T-helper 1 cell treated with Interleukin-12 subunit alpha and Interleukin-12 subunit beta and Interleukin-4 antibody, amounts not matched to agents 30 ng/mL and 1 ng/mL, for 36 hours (primary cell): Measurements from ENCODE around the gene ZMYM1. TPM values are rescaled to one million over a fixed set of nuclear protein-coding genes. Genes with fewer than 3 reads are reported as not detected.
"Not testable (repeated sequence)": the region's sequence is repeated elsewhere in the genome, so short reads cannot be mapped to it uniquely, and the experiment has no call there.

Experiments used
- intact Hi-C: fragments of 100-400 bp; cut with micrococcal nuclease; formaldehyde crosslinking; loops from one replicate; pipeline ENCODE4 v1.15.1; 2024
- total RNA-seq: library from RNA; stranded (reverse); gene quantifications from 2 replicates; pipeline ENCODE4 v1.2.3, GENCODE V29; 2022

The ZMYM1 gene
- total RNA-seq, 1 donor from 2014 or later: 11.9 TPM

DNA sequence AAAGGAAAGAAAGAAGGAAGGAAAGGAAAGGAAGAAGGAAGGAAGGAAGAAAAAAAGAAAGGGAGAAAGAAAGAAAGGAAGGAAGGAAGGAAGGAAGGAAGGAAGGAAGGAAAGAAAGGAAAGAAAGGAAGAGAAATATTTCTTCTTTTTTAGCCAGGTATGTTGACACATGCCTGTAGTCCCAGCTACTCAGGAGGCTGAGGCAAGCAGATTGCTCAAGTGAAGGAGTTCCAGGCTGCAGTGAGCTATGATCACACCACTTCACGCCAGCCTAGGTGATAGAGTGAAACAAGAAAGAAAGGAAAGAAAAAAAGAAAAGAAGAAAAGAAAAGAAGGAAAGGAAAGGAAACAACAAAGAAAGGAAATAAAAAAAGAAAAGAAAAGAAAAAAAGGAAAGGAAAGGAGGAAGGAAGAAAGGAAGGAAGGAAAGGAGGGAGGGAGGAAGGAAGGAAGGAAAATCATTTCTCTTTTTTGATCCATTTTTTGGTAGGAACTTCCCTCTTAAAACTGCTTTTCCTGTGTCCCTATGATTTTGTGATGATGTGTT, 5.8 kb upstream of the ZMYM1 start:
- intact Hi-C loops: no loop called here

DNA sequence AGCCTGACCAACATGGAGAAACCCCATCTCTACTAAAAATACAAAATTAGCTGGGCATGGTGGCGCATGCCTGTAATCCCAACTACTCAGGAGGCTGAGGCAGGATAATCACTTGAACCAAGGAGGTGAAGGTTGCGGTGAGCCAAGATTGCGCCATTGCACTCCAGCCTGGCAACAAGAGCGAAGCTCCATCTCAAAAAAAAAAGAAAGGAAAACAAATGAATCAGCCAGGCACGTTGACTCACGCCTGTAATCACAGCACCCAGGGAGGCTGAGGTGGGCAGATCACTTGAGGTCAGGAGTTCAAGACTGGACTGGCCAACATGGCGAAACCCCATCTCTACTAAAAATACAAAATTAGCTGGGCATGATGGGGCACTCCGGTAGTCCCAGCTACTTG, 2.8 kb upstream of the ZMYM1 start:
- intact Hi-C loops: loop anchor here (5.0 kb wide), 1 partner anchor 106 kb away; no protein-coding TSS in a partner anchor

DNA sequence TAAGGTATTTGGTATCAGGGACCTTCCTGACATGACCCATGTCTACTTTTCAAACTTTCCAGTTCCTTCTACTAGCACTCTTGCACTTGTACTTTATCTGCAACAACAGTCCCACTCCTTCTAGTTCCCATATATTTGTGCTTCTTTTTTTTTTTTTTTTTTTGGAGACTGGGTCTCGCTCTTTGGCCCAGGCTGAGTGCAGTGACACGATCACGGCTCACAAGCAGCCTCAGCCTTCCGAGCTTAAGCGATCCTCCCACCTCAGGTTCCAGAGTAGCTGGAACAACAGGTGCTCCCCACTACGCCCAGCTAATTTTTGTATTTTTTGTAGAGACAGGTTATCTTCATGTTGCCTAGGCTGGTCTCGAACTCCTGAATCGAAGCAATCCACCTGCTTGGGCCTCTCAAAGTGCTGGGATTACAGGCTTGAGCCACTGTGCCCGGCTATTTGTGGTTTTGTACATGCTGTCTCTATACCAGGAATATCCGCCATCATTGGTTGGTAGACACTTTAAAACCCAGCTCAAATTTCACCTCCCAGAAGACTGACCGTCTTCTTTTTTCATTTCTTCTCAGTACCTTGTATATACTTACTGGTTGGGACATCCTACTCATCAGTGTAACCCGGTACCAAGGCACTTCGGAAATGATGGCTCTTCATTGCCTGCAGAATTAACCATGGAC, 1.1 kb downstream of the ZMYM1 start:
- intact Hi-C loops: no loop called here

DNA sequence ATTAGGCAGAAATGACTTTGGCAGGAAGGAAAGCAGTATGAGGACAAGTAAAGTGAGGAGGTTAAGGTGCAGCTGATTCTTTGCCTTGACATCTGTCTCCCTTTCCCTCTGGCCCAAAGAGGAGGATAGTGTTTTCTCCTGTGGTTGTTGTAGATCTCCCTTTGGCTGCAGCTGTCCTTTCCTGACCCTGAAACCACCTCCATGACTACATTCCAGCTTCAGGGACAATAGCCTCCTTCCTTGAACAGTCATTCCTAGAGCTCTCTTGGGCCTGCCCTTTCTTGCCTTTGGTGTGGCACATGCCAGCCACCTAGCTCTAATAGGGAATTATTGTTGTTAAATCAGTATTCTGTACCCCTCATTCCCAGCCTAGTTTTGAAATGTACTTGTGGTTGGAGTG, 6.2 kb downstream of the ZMYM1 start:
- intact Hi-C loops: no loop called here

DNA sequence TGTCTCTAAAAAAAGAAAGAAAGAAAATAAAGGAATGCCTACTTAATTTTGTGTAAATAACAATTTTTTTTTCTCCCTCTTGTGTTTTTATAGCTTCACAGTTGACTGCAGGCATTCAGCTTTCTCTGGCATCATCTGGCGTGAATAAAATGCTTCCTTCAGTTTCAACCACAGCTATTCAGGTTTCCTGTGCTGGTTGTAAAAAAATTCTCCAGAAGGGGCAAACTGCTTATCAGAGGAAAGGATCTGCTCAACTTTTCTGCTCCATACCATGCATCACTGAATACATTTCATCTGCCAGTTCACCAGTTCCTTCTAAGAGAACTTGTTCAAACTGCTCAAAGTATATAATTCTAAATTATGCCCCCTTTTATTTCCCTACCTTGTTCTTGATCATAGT, 18.0 kb downstream of the ZMYM1 start:
- intact Hi-C loops: no loop called here

DNA sequence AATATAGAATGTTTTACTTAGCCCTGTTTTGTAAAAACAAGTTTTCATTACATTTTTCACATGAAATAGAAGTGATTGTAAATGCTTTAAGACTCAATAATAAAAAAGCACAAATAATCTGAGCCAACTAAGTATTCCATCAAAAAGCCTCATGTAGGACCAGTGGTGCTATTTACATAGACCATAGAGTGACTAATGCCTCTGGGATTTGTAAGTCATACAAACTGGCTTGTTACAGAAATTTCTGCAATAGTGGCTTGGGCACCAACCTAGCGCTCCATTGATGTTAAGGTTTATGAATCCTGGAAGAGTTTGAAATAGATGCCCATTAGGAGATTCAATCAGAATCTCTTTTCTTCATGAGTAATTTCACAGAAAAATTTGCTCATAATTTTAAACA, 31.9 kb downstream of the ZMYM1 start:
- intact Hi-C loops: no loop called here

DNA sequence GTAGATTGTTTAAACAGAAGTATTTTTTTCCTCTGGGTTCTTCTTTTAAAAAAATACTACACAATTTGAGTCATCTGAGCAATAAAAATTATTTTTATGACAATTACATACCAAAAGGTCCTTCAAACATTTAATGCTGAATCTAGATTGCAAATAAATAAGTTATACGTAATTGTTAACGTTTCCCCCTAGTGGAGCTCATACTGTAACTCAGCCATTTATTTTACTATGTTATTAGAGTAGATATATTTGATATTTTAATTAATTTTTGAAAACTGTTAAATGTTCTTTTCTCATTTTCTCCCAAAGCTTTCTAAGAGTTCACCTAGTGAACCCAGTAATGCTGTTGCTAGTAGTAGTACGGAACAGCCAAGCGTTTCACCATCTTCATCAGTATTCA, 33.5 kb downstream of the ZMYM1 start:
- intact Hi-C loops: no loop called here

GRCh38 chr1:35115459-35116383, 36.5 kb downstream of the ZMYM1 start:
- intact Hi-C loops: no loop called here

DNA sequence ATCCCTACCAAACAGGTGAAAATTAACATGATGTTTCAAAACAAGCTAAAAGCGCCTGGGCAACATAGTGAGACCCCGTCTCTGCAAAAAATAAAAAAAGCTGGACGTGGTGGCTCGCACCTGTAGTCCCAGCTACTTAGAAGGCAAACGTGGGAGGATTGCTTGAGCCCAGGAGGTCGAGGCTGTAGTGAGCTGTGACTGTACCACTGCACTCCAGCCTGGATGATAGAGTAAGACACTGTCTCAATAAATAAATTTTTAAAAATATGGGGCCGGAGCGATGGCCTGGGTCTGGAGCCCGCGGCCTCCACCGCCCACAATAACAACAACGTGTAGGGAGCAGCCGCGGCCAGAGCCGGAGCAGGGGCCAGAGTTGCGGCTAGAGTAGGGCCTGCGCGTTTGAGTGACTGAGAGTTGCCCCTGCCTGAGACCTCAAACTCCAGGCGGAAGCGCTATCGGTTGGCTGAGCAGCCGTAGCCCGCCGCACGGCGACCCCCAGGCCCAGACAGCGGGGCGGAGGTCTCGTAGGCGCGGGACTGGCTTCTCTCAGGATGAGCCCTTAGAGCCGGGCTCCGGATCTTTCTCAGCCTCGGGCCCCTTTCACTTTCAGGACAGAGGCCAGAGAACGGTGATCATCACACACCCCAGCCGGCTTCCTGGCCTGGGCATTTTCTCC, 41.4 kb downstream of the ZMYM1 start:
- intact Hi-C loops: no loop called here

DNA sequence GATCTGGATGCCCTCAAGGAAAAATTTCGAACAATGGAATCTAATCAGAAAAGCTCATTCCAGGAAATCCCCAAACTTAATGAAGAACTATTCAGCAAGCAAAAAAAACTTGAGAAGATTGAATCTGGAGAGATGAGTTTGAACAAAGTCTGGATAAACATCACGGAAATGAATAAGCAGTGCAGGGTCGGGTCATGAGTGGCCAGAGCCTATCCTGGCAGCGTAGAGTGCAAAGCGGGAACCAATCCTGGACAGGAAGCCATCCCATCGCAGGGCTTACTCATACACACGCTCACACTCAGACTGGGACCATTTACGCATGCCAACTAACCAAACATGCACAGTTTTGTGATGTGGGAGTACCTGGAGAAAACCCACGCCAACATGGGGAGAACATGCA, 43.1 kb downstream of the ZMYM1 start:
- intact Hi-C loops: no loop called here

DNA sequence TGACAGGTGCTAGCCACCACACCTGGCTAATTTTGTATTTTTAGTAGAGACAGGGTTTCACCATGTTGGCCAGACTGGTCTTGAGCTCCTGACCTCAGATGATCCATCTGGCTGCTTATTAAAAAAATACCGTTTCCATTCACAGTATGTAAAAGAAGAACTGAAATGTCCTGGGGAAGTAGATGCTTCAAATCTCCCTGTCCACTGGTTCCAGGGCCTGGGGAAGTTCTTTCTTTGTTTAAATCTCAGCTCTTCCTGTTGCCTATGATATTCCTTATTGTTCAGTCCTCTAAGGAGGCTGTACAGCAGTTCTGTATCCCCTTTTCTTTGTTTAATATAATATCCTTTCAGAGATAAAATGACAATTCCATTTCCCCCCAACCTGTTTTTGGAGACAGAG, 47.4 kb downstream of the ZMYM1 start:
- intact Hi-C loops: no loop called here

GRCh38 chr1:35129080-35129479, 49.9 kb downstream of the ZMYM1 start:
- intact Hi-C loops: no loop called here

DNA sequence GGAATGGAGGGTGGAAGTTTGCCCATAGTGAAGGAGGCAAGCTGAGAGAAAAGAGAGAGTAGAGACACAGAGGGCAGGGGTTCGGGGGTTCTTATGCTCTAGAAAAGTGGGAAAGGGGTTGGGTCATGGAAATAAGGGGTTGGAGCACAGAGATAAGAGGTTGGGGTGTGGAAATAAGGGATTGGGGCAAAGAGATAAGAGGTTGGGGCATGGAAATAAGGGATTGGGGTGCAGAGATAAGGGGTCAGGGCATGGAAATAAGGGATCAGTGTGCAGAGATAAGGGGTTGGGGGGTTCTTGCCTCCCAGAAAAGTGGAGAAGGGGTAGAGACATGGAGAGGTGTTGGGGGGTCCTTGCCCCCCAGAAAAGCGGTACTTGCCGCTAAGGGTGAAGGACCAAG, 57.6 kb downstream of the ZMYM1 start:
- intact Hi-C loops: no loop called here

- intact Hi-C loops: not testable (repeated sequence)
Measured at GRCh38 chr1:35137590-35137989, 58.4 kb downstream of the ZMYM1 start.

DNA sequence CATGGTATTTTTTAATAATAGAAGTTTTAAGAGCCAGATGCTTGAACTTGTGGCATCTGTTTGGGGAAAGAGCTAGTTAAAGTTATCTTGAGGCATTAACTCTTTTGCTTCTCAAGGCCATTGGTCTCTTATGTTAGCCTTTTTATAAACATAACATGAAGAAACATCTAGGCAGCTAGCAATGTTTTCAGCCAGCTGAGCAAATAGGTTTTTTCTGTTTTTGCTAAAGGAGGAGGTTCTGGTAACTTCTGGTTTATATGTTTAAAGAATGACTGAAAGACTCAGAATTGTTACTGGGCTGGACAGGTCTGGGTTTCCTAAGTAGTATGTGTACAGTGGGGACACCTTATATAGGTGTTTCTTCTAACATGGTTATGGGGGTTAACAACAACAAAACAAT, 63.1 kb downstream of the ZMYM1 start:
- intact Hi-C loops: not testable (repeated sequence)

GRCh38 chr1:35142728-35143127, 63.5 kb downstream of the ZMYM1 start:
- intact Hi-C loops: not testable (repeated sequence)

DNA sequence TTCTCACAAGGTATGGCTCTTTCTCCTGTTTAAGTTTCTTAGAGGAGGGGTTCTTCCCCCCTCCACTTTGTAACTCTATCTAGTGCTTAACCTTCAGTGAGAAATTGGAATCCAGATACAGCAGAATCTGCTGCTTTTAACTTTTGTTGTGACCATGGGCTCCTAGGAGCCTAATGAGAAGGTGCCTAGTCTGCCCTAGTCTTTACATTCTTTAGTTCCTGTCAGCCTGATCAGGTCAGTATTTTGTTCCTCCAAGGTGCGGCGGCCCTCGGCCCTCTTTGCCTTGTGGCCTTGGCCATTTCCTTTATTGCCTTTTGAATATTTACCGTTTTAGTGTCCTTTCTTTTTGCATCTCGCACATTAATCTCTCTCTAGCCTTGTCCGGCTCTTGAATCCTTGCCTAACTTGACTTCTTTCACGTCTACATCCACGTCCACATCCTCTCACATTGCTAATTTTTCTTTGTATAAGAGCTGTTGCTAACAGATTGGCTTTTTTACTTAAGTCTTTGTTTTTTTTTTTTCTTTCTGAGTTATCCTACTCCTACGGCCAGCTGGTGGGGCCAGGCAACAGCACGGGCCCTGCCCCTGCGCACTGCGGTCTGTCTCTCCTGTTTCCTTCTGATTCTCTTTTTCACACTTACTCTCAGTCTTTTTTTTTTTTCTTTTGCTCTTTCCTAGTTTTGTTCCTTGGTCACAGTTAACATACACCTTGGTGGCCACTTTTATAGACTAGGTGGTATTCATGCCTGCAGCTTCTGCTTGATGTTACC, 64.7 kb downstream of the ZMYM1 start:
- intact Hi-C loops: no loop called here

DNA sequence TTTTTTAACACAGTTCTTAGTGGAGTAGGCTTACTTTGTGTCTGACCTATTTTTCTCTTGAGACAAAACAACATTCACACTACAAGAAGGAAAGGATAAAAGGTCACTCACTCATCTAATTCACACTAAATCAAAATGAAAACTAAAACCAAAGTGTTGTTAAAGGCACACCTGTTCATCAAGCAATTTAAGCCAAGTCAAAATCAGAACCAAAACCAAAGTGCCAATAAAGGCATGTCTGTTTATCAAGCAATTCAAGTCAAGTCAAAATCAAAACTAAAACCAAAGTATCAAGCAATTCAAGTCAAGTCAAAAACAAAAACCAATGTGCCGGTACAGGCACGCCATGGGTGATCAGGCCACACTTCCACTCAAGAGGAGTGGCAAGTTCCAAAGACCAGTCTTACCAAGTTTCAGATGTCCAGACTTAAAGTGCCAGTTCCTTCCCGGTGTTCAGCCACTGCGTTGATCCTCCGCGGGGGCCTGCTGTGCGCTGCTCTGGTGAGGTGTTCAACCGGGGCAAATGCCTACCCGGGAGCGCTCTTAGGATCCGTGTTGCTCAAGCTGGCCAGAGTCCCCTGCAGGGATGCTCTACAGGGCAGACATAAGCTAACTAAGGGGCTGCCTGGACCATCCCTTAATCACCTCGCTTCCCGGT, 66.8 kb downstream of the ZMYM1 start:
- intact Hi-C loops: not testable (repeated sequence)

DNA sequence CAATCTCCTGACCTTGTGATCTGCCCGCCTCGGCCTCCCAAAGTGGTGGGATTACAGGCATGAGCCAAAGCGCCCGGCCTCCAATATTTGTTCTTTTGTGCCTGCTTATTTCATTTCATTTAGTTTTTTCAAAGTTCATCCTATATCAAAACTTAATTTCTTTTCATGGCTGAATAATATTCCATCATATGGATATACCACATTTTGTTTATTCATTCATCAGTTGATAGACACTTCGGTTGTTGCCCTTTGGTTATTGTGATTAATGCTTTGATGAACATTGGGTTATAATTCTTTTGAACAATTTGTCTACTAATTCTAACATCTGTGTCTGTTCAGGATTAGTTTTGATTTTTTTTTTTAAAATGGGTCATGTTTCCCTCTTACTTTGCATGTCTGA, 72.0 kb downstream of the ZMYM1 start:
- intact Hi-C loops: no loop called here

DNA sequence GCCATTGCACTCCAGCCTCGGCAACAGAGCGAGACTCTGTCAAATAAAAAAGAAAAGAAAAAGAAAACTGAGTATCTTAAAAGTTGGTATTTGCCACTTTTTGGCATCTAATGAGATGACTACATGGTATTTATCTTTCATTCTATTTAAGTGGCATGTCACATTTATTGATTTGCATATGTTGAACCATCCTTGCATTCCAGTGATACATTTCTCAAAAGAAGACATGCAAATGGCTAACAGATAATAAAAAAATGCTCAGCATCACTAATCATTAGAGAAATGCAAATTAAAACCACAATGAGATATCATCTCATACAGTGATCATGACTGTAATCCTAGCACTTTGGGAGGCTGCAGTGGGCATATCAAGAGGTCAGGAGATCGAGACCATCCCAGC, 85.7 kb downstream of the ZMYM1 start:
- intact Hi-C loops: no loop called here
